Activated naive CD4-positive, alpha-beta T cell (primary cell): ENCODE measurements around the gene KLF13.

Experiments used
- DNase-seq, 4 experiments: peaks; one replicate each; lab custom pipeline; 2025; lab: John Stamatoyannopoulos, UW

The KLF13 gene

GRCh38 chr15:31362886-31363285, 36.3 kb downstream of the KLF13 start:
- DNase-seq = no peak

GRCh38 chr15:31364301-31365031, 37.8 kb downstream of the KLF13 start:
- DNase-seq = no peak

GRCh38 chr15:31365032-31365654, 38.5 kb downstream of the KLF13 start:
- no peak for DNase-seq

- DNase-seq = peak; percentile 48 to 67 (median 54)
These were observed 39.1 kb downstream of the KLF13 start for GRCh38 chr15:31365655-31366127.

GRCh38 chr15:31366169-31366734, 39.6 kb downstream of the KLF13 start:
- DNase-seq = no peak

GRCh38 chr15:31367021-31367729, 40.5 kb downstream of the KLF13 start:
- DNase-seq = no peak

GRCh38 chr15:31367730-31368344, 41.2 kb downstream of the KLF13 start:
- no peak for DNase-seq

- DNase-seq = no peak
These were observed 43.1 kb downstream of the KLF13 start for GRCh38 chr15:31369727-31370126.

- no peak for DNase-seq
These were observed 45.0 kb downstream of the KLF13 start for GRCh38 chr15:31371520-31372240.

- no peak for DNase-seq
These were observed 46.0 kb downstream of the KLF13 start for GRCh38 chr15:31372635-31373091.

GRCh38 chr15:31373096-31373865, 46.6 kb downstream of the KLF13 start:
- DNase-seq = no peak

GRCh38 chr15:31373970-31374369, 47.3 kb downstream of the KLF13 start:
- DNase-seq = no peak

- no peak for DNase-seq
These were observed 47.9 kb downstream of the KLF13 start for GRCh38 chr15:31374489-31374888.

GRCh38 chr15:31374986-31375385, 48.4 kb downstream of the KLF13 start:
- DNase-seq = no peak

- DNase-seq = no peak
These were observed 49.1 kb downstream of the KLF13 start for GRCh38 chr15:31375772-31376171.

- DNase-seq = no peak
These were observed 49.9 kb downstream of the KLF13 start for GRCh38 chr15:31376511-31376910.

- DNase-seq = no peak
These were observed 50.4 kb downstream of the KLF13 start for GRCh38 chr15:31377030-31377429.

GRCh38 chr15:31378363-31378903, 51.8 kb downstream of the KLF13 start:
- DNase-seq = no peak

GRCh38 chr15:31379042-31379441, 52.4 kb downstream of the KLF13 start:
- no peak for DNase-seq

- no peak for DNase-seq
These were observed 52.9 kb downstream of the KLF13 start for GRCh38 chr15:31379577-31379976.
